ENCODE measurements around the gene PRSS1. TPM values are rescaled to one million over a fixed set of nuclear protein-coding genes. Genes with fewer than 3 reads are reported as not detected.
"Not testable (repeated sequence)": the region's sequence is repeated elsewhere in the genome, so short reads cannot be mapped to it uniquely, and the experiment has no call there.

The PRSS1 gene
- total RNA-seq, 1 donor from 2014 or later = not detected

- POLR2A ChIA-PET = no interaction called here
- no peak overlapping the region for H3K27ac Mint-ChIP-seq
- no peak for TF ChIP-seq CTCF (IDR thresholded peaks at IDR 0.05)
These were observed 4.1 kb downstream of the PRSS1 start for GRCh38 chr7:142753366-142753765.

GRCh38 chr7:142753925-142754491 lies 4.7 kb downstream of the PRSS1 start:
- H3K9me3 Mint-ChIP-seq; H3K36me3 Mint-ChIP-seq (ENCODE audit: low read depth); H3K27me3 Mint-ChIP-seq; ATAC-seq (ENCODE audit: low read depth); intact Hi-C loops (cut with micrococcal nuclease); POLR2A ChIA-PET; DNase-seq; H3K27ac Mint-ChIP-seq; H3K4me3 Mint-ChIP-seq; H3K4me1 Mint-ChIP-seq: not testable (repeated sequence)
- CTCF ChIA-PET = interaction anchor here (0.7 kb wide), 1 partner anchor 21 kb away, joined by 3 read pairs; no protein-coding TSS in a partner anchor

More at GRCh38 chr7:142753366-142753765, 4.1 kb downstream of the PRSS1 start:
- ATAC-seq (ENCODE audit: low read depth) (no peak), DNase-seq (no peak)
- no peaks in the 10 kb centered on the region for H3K9me3 Mint-ChIP-seq
- H3K27me3 Mint-ChIP-seq = no peaks in the 10 kb centered on the region
- CTCF ChIA-PET = interaction anchor here (0.7 kb wide), 1 partner anchor 21 kb away, joined by 3 read pairs; no protein-coding TSS in a partner anchor
- H3K4me3 Mint-ChIP-seq = no peak overlapping the region
- H3K36me3 Mint-ChIP-seq (ENCODE audit: low read depth) = no peaks in the 10 kb centered on the region
- no peaks in the 10 kb centered on the region for H3K4me1 Mint-ChIP-seq
- intact Hi-C loops (cut with micrococcal nuclease) = no loop called here

GRCh38 chr7:142754681-142755575 lies 5.7 kb downstream of the PRSS1 start:
- no peaks in the 10 kb centered on the region for H3K27me3 Mint-ChIP-seq
- no peaks in the 10 kb centered on the region for H3K9me3 Mint-ChIP-seq
- ATAC-seq (ENCODE audit: low read depth) (no peak), DNase-seq (no peak)
- ChIA-PET POLR2A (no interaction called here), CTCF (no interaction called here)
- intact Hi-C loops (cut with micrococcal nuclease) = no loop called here
- H3K27ac Mint-ChIP-seq = no peak overlapping the region
- no peaks in the 10 kb centered on the region for H3K36me3 Mint-ChIP-seq (ENCODE audit: low read depth)
- TF ChIP-seq CTCF (IDR thresholded peaks at IDR 0.05) = no peak
- H3K4me3 Mint-ChIP-seq = no peak overlapping the region
- H3K4me1 Mint-ChIP-seq = no peaks in the 10 kb centered on the region

GRCh38 chr7:142758312-142758711 lies 9.0 kb downstream of the PRSS1 start:
- CTCF ChIA-PET = interaction anchor here (0.6 kb wide), 1 partner anchor 25 kb away, joined by 3 read pairs; no protein-coding TSS in a partner anchor
- H3K4me1 Mint-ChIP-seq; ATAC-seq (ENCODE audit: low read depth); H3K9me3 Mint-ChIP-seq; H3K27me3 Mint-ChIP-seq; H3K36me3 Mint-ChIP-seq (ENCODE audit: low read depth); DNase-seq; intact Hi-C loops (cut with micrococcal nuclease); POLR2A ChIA-PET; H3K4me3 Mint-ChIP-seq; H3K27ac Mint-ChIP-seq: not testable (repeated sequence)

- ATAC-seq (ENCODE audit: low read depth) = no peak
- H3K9me3 Mint-ChIP-seq = no peaks in the 10 kb centered on the region
- ChIA-PET CTCF (interaction anchor here (0.9 kb wide), 1 partner anchor 19 kb away, joined by 3 read pairs; no protein-coding TSS in a partner anchor), POLR2A (no interaction called here)
- no peak overlapping the region for H3K27ac Mint-ChIP-seq
- no peak for DNase-seq
- H3K27me3 Mint-ChIP-seq = no peaks in the 10 kb centered on the region
- no peaks in the 10 kb centered on the region for H3K36me3 Mint-ChIP-seq (ENCODE audit: low read depth)
- intact Hi-C loops (cut with micrococcal nuclease) = no loop called here
- no peak overlapping the region for H3K4me3 Mint-ChIP-seq
- TF ChIP-seq CTCF (IDR thresholded peaks at IDR 0.05) = no peak
- H3K4me1 Mint-ChIP-seq = no peaks in the 10 kb centered on the region
These were observed 10.2 kb downstream of the PRSS1 start for GRCh38 chr7:142759433-142759832.

- CTCF ChIA-PET = interaction anchor here (0.9 kb wide), 1 partner anchor 20 kb away, joined by 3 read pairs; no protein-coding TSS in a partner anchor
- intact Hi-C loops (cut with micrococcal nuclease) = no loop called here
- POLR2A ChIA-PET = no interaction called here
- H3K4me3 Mint-ChIP-seq = no peak overlapping the region
- no peaks in the 10 kb centered on the region for H3K4me1 Mint-ChIP-seq
- no peak for ATAC-seq (ENCODE audit: low read depth)
- H3K27ac Mint-ChIP-seq = no peak overlapping the region
- no peak for DNase-seq
- no peaks in the 10 kb centered on the region for H3K9me3 Mint-ChIP-seq
- TF ChIP-seq CTCF (IDR thresholded peaks at IDR 0.05) = no peak
- H3K27me3 Mint-ChIP-seq = no peaks in the 10 kb centered on the region
- no peaks in the 10 kb centered on the region for H3K36me3 Mint-ChIP-seq (ENCODE audit: low read depth)
These were observed 10.9 kb downstream of the PRSS1 start for GRCh38 chr7:142760071-142760642.

GRCh38 chr7:142761606-142762005 lies 12.3 kb downstream of the PRSS1 start:
- H3K27ac Mint-ChIP-seq; ATAC-seq (ENCODE audit: low read depth); H3K36me3 Mint-ChIP-seq (ENCODE audit: low read depth); intact Hi-C loops (cut with micrococcal nuclease); H3K4me1 Mint-ChIP-seq; H3K27me3 Mint-ChIP-seq; H3K4me3 Mint-ChIP-seq; CTCF ChIA-PET; H3K9me3 Mint-ChIP-seq; DNase-seq: not testable (repeated sequence)
- POLR2A ChIA-PET = interaction anchor here (0.6 kb wide), 1 partner anchor 107 kb away, joined by 4 read pairs; no protein-coding TSS in a partner anchor

Data from activated B cell treated with CpG ODN at 0.5 μM for 24 hours (primary cell).